ENCODE measurements around the gene DAPK3.

- TF ChIP-seq CTCF (conservative IDR thresholded peaks at IDR 0.05) = no peak
- TF ChIP-seq EZH2 (IDR thresholded peaks at IDR 0.05; ENCODE audit: low read depth) = no peak
Observed at GRCh38 chr19:3944018-3944721, 26.7 kb downstream of the DAPK3 start.

All from PC-9 (cell line).